Mesenchymal stem cell (in vitro differentiated cells and primary cell): Measurements from ENCODE around the gene SDF4.

Experiments used
- DNase-seq: peaks from one replicate; pipeline ENCODE4 v3.0.0-alpha.2; 2013
- H2AFZ ChIP-seq: one replicate; pipeline ENCODE4 v1.6.1; 2013; ENCODE audit warnings: low read depth, mild to moderate bottlenecking, control low read depth, inconsistent platforms, low read length, moderate library complexity
- H2AK5ac ChIP-seq: 2 replicates; pipeline ENCODE4 v1.6.1; 2013; ENCODE audit warnings: low read length, moderate library complexity, mild to moderate bottlenecking, inconsistent platforms; ENCODE audit not compliant: severe bottlenecking
- H2BK120ac ChIP-seq: one replicate; pipeline ENCODE4 v1.6.1; 2013; ENCODE audit warnings: low read depth, mild to moderate bottlenecking, inconsistent platforms, low read length, moderate library complexity
- H2BK12ac ChIP-seq, 2 experiments: one replicate each; pipeline ENCODE4 v1.6.1; 2013; ENCODE audit warnings: inconsistent platforms in 2 of 2, low read length in 2 of 2, mild to moderate bottlenecking in 2 of 2, moderate library complexity in 2 of 2, control low read depth in 1 of 2
- H2BK15ac ChIP-seq: one replicate; pipeline ENCODE4 v1.6.1; 2013; ENCODE audit warnings: mild to moderate bottlenecking, low read depth, inconsistent platforms; ENCODE audit not compliant: poor library complexity, severe bottlenecking
- H2BK5ac ChIP-seq: 2 replicates; pipeline ENCODE4 v1.6.1; 2013; ENCODE audit warnings: low read depth, mild to moderate bottlenecking, low read length, control low read depth, inconsistent platforms; ENCODE audit not compliant: poor library complexity, severe bottlenecking
- H3K14ac ChIP-seq, 2 experiments: one replicate each; pipeline ENCODE4 v1.6.1; 2013; ENCODE audit warnings: inconsistent platforms in 2 of 2, low read length in 2 of 2, control low read depth in 1 of 2, mild to moderate bottlenecking in 1 of 2, moderate library complexity in 1 of 2
- H3K18ac ChIP-seq, 2 experiments: one replicate each; pipeline ENCODE4 v1.6.1; 2013; ENCODE audit warnings: inconsistent platforms in 2 of 2, low read length in 2 of 2, control low read depth in 1 of 2, low read depth in 1 of 2, mild to moderate bottlenecking in 1 of 2
- H3K23ac ChIP-seq, 2 experiments: one replicate each; pipeline ENCODE4 v1.6.1; 2013; ENCODE audit warnings: inconsistent platforms in 2 of 2, low read length in 2 of 2, mild to moderate bottlenecking in 2 of 2, moderate library complexity in 2 of 2, control low read depth in 1 of 2
- H3K27ac ChIP-seq: 2 replicates; pipeline ENCODE4 v1.5.1; 2013; ENCODE audit warnings: mild to moderate bottlenecking, moderate library complexity, low read length, control low read depth, inconsistent platforms; ENCODE audit not compliant: poor library complexity, severe bottlenecking
- H3K27me3 ChIP-seq, 2 experiments: 2 replicates each; pipeline versions ENCODE4 v1.6.1 to v1.7.0; 2013; ENCODE audit warnings: low read length in 2 of 2, mild to moderate bottlenecking in 2 of 2, moderate library complexity in 2 of 2, control low read depth in 1 of 2, inconsistent platforms in 1 of 2; ENCODE audit not compliant: control insufficient read depth in 1 of 2, insufficient read depth in 1 of 2
- H3K36me3 ChIP-seq, 2 experiments: 2 replicates each; pipeline versions ENCODE4 v1.6.1 to v1.7.0; 2013; ENCODE audit warnings: low read length in 2 of 2, control low read depth in 1 of 2, inconsistent platforms in 1 of 2, low read depth in 1 of 2, mild to moderate bottlenecking in 1 of 2; ENCODE audit not compliant: insufficient read depth in 2 of 2, control insufficient read depth in 1 of 2
- H3K4ac ChIP-seq, 2 experiments: one replicate each; pipeline ENCODE4 v1.6.1; 2013; ENCODE audit warnings: inconsistent platforms in 2 of 2, low read length in 2 of 2, mild to moderate bottlenecking in 2 of 2, moderate library complexity in 2 of 2, control low read depth in 1 of 2, low read depth in 1 of 2
- H3K4me1 ChIP-seq: 2 replicates; pipeline ENCODE4 v1.6.1; 2013; ENCODE audit warnings: low read depth, low read length, control low read depth; ENCODE audit not compliant: control insufficient read depth, insufficient read depth
- H3K4me2 ChIP-seq: 2 replicates; pipeline ENCODE4 v1.6.1; 2013; ENCODE audit warnings: low read length, mild to moderate bottlenecking, inconsistent platforms; ENCODE audit not compliant: poor library complexity, severe bottlenecking
- H3K4me3 ChIP-seq, 2 experiments: 2 replicates each; pipeline versions ENCODE4 v1.5.1 to v1.7.0; 2013; ENCODE audit warnings: low read length in 2 of 2, mild to moderate bottlenecking in 2 of 2, control low read depth in 1 of 2, low read depth in 1 of 2; ENCODE audit not compliant: insufficient read depth in 1 of 2
- H3K79me1 ChIP-seq: replicated peaks from 2 replicates; pipeline ENCODE4 v1.6.1; 2013; ENCODE audit warnings: mild to moderate bottlenecking, control low read depth, low read length, inconsistent platforms; ENCODE audit not compliant: poor library complexity, severe bottlenecking
- H3K9ac ChIP-seq: 2 replicates; pipeline ENCODE4 v1.7.0; 2013; ENCODE audit warnings: mild to moderate bottlenecking, low read length, moderate library complexity
- H3K9me3 ChIP-seq: 2 replicates; pipeline ENCODE4 v1.7.0; 2013; ENCODE audit warnings: mild to moderate bottlenecking, low read length; ENCODE audit not compliant: control insufficient read depth
- H4K8ac ChIP-seq: one replicate; pipeline ENCODE4 v1.6.1; 2013; ENCODE audit warnings: inconsistent platforms, mild to moderate bottlenecking, low read length, moderate library complexity
- H4K91ac ChIP-seq: one replicate; pipeline ENCODE4 v1.6.1; 2013; ENCODE audit warnings: mild to moderate bottlenecking, low read length, inconsistent platforms
- WGBS: methylation state at CpG from one replicate; pipeline ENCODE4 v1.1.7; 2013; ENCODE audit warnings: mixed read lengths; 5-methylcytosine and 5-hydroxymethylcytosine counted together

SDF4 gene

DNA sequence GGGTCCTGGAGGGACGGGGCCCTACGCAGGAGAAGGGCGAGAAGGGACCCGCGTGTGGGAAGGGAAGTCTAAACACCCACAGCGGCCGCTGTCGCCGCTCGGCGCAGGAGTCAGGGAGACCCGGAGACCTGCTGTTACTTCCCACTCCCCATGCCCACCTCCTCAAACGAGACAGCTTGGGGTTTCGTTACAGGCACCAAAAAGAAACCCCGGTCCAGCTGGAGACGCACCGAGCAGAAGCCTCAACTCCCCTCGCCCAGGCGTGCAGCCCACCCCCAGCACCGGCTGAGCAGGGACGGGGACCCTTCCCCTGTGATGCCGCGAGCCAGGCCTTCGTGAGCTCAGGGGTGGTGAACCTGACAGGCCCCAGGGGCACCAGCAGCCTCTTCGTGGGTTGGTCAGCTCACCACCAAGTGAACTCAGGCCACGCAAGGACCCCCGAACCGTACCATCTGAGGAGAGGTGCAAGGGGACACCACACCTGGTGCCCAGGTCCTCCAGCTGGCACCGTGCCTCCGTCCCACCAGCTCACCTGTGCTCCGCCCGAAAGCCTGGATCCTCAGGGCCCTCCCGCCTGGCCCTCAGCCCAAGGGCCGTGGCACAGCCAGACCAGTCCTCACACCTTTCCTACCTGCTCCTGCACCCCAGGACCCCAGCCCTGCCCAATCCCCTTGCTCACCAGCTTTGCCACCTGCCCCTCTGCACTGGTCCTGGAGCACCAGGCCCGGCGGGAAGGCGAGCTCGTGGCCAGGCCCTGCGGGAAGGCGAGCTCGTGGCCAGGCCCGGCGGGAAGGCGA lies 5.0 kb downstream of the SDF4 start:
- Histone ChIP-seq H3K9me3 (no peaks in the 10 kb centered on the region), H3K23ac (no peak overlapping the region), H3K18ac (no peak overlapping the region), H3K36me3 (peaks cover 58 to 83% of the 10 kb centered on the region in 2 experiments), H2BK5ac (no peak overlapping the region), H2BK12ac (no peak overlapping the region), H2AK5ac (no peak overlapping the region), H3K79me1 (peaks cover 38% of the 10 kb centered on the region), H2BK120ac (no peak overlapping the region), H3K4me3 (no peak overlapping the region), H2AFZ (no peak overlapping the region), H3K27me3 (no peaks in the 10 kb centered on the region), H3K4ac (no peak overlapping the region), H3K4me2 (no peak overlapping the region), H2BK15ac (no peak overlapping the region), H3K4me1 (peaks cover 19% of the 10 kb centered on the region), H3K14ac (no peak overlapping the region), H3K9ac (no peak overlapping the region), H3K27ac (no peak overlapping the region), H4K8ac (no peak overlapping the region), H4K91ac (no peak overlapping the region)
- WGBS, result 98% methylated on average over 41 of the region's 44 CpGs
- no peak for DNase-seq

DNA sequence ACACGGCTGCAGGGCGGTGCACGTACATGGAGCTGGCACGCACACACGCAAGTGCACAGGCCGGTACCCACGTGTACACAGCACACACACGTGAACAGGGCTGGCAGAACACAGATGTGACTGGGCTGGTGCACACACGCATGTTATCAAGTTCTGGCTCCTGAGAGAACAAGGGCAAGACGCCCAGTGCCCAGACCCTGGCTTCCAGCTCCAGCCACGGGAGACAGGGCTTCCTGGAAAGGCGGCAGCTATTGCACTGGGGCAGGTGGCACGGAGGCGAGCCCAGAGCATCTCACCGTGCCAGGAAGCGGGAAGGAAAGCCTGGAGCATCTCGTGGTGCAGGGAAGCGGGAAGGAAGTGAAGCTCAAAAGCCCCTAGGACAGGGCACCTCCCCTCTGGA lies 5.9 kb downstream of the SDF4 start:
- Histone ChIP-seq H4K8ac (no peak overlapping the region), H2BK5ac (no peak overlapping the region), H3K9ac (no peak overlapping the region), H3K4ac (no peak overlapping the region), H3K4me1 (peaks cover 19% of the 10 kb centered on the region), H3K18ac (no peak overlapping the region), H3K36me3 (peaks cover 67 to 91% of the 10 kb centered on the region in 2 experiments), H3K4me2 (no peak overlapping the region), H3K27me3 (no peaks in the 10 kb centered on the region), H2AK5ac (no peak overlapping the region), H2BK120ac (no peak overlapping the region), H3K14ac (no peak overlapping the region), H2AFZ (no peak overlapping the region), H3K23ac (no peak overlapping the region), H3K27ac (no peak overlapping the region), H2BK12ac (no peak overlapping the region), H3K79me1 (peaks cover 41% of the 10 kb centered on the region), H3K9me3 (no peaks in the 10 kb centered on the region), H3K4me3 (no peak overlapping the region), H4K91ac (no peak overlapping the region), H2BK15ac (no peak overlapping the region)
- 99% methylated on average over 18 of the region's 18 CpGs for WGBS
- no peak for DNase-seq

- no peak overlapping the region for H3K18ac ChIP-seq
- no peak overlapping the region for H2AFZ ChIP-seq
Observed at GRCh38 chr1:1225238-1225845, 6.5 kb downstream of the SDF4 start.

DNA sequence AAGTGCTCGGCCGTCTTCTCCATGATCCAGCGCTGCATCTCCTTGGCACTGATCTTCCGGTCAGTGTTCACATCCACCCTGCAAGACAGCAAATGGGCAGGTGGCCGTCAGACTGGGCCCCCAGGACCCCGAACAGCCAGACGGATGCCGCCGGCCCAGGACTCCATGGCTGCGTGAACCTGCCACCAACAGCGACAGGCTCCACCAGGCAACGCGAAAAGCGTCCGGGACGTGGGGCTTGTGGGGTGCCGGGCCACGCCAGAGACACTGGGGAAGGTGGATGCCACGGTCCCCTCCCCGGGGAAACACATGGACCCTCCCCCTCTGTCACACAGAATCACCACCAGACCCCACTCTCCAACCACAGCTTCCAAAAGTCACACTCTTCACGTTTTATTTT lies 7.9 kb downstream of the SDF4 start:
- Histone ChIP-seq H2BK15ac (no peak overlapping the region), H3K9me3 (no peaks in the 10 kb centered on the region), H4K91ac (no peak overlapping the region), H3K18ac (no peak overlapping the region), H2BK5ac (no peak overlapping the region), H3K4me3 (no peak overlapping the region), H2AFZ (no peak overlapping the region), H3K14ac (no peak overlapping the region), H3K23ac (no peak overlapping the region), H4K8ac (no peak overlapping the region), H3K79me1 (peaks cover 56% of the 10 kb centered on the region), H3K27ac (no peak overlapping the region), H2BK12ac (no peak overlapping the region), H2AK5ac (no peak overlapping the region), H3K4ac (no peak overlapping the region), H3K36me3 (peaks cover 74 to 99% of the 10 kb centered on the region in 2 experiments), H3K4me2 (no peak overlapping the region), H3K9ac (no peak overlapping the region), H3K4me1 (peaks cover 13% of the 10 kb centered on the region), H3K27me3 (no peaks in the 10 kb centered on the region), H2BK120ac (no peak overlapping the region)
- DNase-seq, result no peak
- WGBS, result 99% methylated on average over 21 of the region's 21 CpGs

More at GRCh38 chr1:1225238-1225845, 6.5 kb downstream of the SDF4 start:
- Histone ChIP-seq H3K4me3 (no peak overlapping the region), H2BK12ac (no peak overlapping the region), H3K27me3 (no peaks in the 10 kb centered on the region), H2BK120ac (no peak overlapping the region), H3K36me3 (peaks cover 72 to 97% of the 10 kb centered on the region in 2 experiments), H2AK5ac (no peak overlapping the region), H3K23ac (no peak overlapping the region), H4K91ac (no peak overlapping the region), H2BK15ac (no peak overlapping the region), H3K4me2 (no peak overlapping the region), H3K27ac (no peak overlapping the region), H3K9ac (no peak overlapping the region), H3K14ac (no peak overlapping the region), H2BK5ac (no peak overlapping the region), H3K9me3 (no peaks in the 10 kb centered on the region), H4K8ac (no peak overlapping the region), H3K4me1 (peaks cover 20% of the 10 kb centered on the region), H3K79me1 (peaks cover 46% of the 10 kb centered on the region), H3K4ac (no peak overlapping the region)
- DNase-seq, result no peak
- 99% methylated on average over 34 of the region's 34 CpGs for WGBS
